HCEC 1CT (cell line): Measurements from ENCODE around the gene LAMA2.

Experiments used
- DNase-seq: peaks from one replicate; pipeline ENCODE4 v3.0.0-alpha.2; 2017

LAMA2 gene

GRCh38 chr6:129188795-129189194, 305.9 kb downstream of the LAMA2 start:
- DNase-seq: no peak

GRCh38 chr6:129189266-129189665, 306.3 kb downstream of the LAMA2 start:
- DNase-seq: no peak

- no peak for DNase-seq
Observed at GRCh38 chr6:129191235-129191634, 308.3 kb downstream of the LAMA2 start.

- no peak for DNase-seq
Observed at GRCh38 chr6:129192458-129192989, 309.6 kb downstream of the LAMA2 start.

- DNase-seq: no peak
Observed at GRCh38 chr6:129194306-129194941, 311.5 kb downstream of the LAMA2 start.

- DNase-seq: no peak
Observed at GRCh38 chr6:129195161-129195560, 312.2 kb downstream of the LAMA2 start.

- DNase-seq: no peak
Observed at GRCh38 chr6:129195643-129196042, 312.7 kb downstream of the LAMA2 start.

- DNase-seq: no peak
Observed at GRCh38 chr6:129197154-129197553, 314.2 kb downstream of the LAMA2 start.

- no peak for DNase-seq
Observed at GRCh38 chr6:129200151-129200550, 317.2 kb downstream of the LAMA2 start.

- peak; percentile 3 for DNase-seq
Observed at GRCh38 chr6:129203190-129203900, 320.4 kb downstream of the LAMA2 start.

- DNase-seq: no peak
Observed at GRCh38 chr6:129206821-129207220, 323.9 kb downstream of the LAMA2 start.

GRCh38 chr6:129207832-129208231, 324.9 kb downstream of the LAMA2 start:
- DNase-seq: no peak

- DNase-seq: no peak
Observed at GRCh38 chr6:129208415-129209034, 325.6 kb downstream of the LAMA2 start.

GRCh38 chr6:129209355-129209754, 326.4 kb downstream of the LAMA2 start:
- DNase-seq: no peak

- no peak for DNase-seq
Observed at GRCh38 chr6:129210684-129211083, 327.7 kb downstream of the LAMA2 start.

- DNase-seq: no peak
Observed at GRCh38 chr6:129211626-129212025, 328.7 kb downstream of the LAMA2 start.

GRCh38 chr6:129212081-129212480, 329.1 kb downstream of the LAMA2 start:
- DNase-seq: no peak

GRCh38 chr6:129215246-129215645, 332.3 kb downstream of the LAMA2 start:
- DNase-seq: no peak

- no peak for DNase-seq
Observed at GRCh38 chr6:129215916-129216520, 333.1 kb downstream of the LAMA2 start.

- DNase-seq: no peak
Observed at GRCh38 chr6:129217701-129218100, 334.8 kb downstream of the LAMA2 start.

GRCh38 chr6:129233458-129234134, 350.7 kb downstream of the LAMA2 start:
- no peak for DNase-seq

GRCh38 chr6:129235167-129236000, 352.4 kb downstream of the LAMA2 start:
- no peak for DNase-seq
